A549 (cell line): ENCODE measurements around the gene CCR2. TPM values are rescaled to one million over a fixed set of nuclear protein-coding genes. Genes with fewer than 3 reads are reported as not detected.

Source experiments
- ATAC-seq, 2 experiments: fragments of 200-7000 bp in 1 of 2; fragments of >200 bp in 1 of 2; cut with Nextera tagmentation in 1 of 2; cut with Tn5 transposase in 1 of 2; 3 replicates each; pipeline versions ENCODE4 v1.8.0 to v1.9.1; 2018 to 2020; ENCODE audit warnings: mild to moderate bottlenecking in 1 of 2, moderate library complexity in 1 of 2
- CTCF ChIA-PET: fragments of 300-600 bp; sonication (Branson Sonifier 250); formaldehyde crosslinking; extraction: SDS; loops from one replicate; lab custom pipeline; 2021; ENCODE audit warnings: antibody characterized with exemption, inconsistent platforms; lab: Yijun Ruan, JAX
- POLR2A ChIA-PET: fragments of 350-600 bp; formaldehyde crosslinking; extraction: SDS; loops from one replicate; lab custom pipeline; 2021; ENCODE audit warnings: antibody characterized with exemption, inconsistent platforms; lab: Yijun Ruan, JAX
- DNase-seq, 2 experiments: peaks; one replicate each; pipeline versions ENCODE4 v3.0.0 to v3.0.0-alpha.2; 2011 to 2016; ENCODE audit warnings: low read depth in 1 of 2, low spot score in 1 of 2
- FAIRE-seq: peaks from 2 replicates; lab custom pipeline; 2011; peaks lifted over from hg19 to GRCh38; lab: Jason Lieb, UNC
- H3K27ac ChIP-seq, 2 experiments: fragments of >200 bp; sonication (Bioruptor Twin); formaldehyde crosslinking; 3 replicates each; pipeline ENCODE4 v1.5.1; 2016 to 2017
- H3K4me1 ChIP-seq: fragments of >200 bp; sonication (Bioruptor Twin); formaldehyde crosslinking; 3 replicates; pipeline ENCODE4 v1.6.1; 2016
- H3K4me2 ChIP-seq: fragments of >200 bp; sonication (Bioruptor Twin); formaldehyde crosslinking; 3 replicates; pipeline ENCODE4 v1.6.1; 2016
- H3K4me3 ChIP-seq: fragments of >200 bp; sonication (Bioruptor Twin); formaldehyde crosslinking; 3 replicates; pipeline ENCODE4 v1.5.1; 2016
- H3K9me3 ChIP-seq: fragments of >200 bp; sonication (Bioruptor Twin); formaldehyde crosslinking; 3 replicates; pipeline ENCODE4 v1.6.1; 2016
- ATOH8 ChIP-seq: fragments of 250-450 bp; sonication (Bioruptor Pico); IDR thresholded peaks from 2 replicates; pipeline ENCODE4 v1.5.0; 2020; ENCODE audit warnings: low read depth, mild to moderate bottlenecking, moderate library complexity
- BCL3 ChIP-seq: fragments of >200 bp; sonication (Bioruptor Twin); formaldehyde crosslinking; IDR thresholded peaks from 3 replicates; pipeline ENCODE4 v1.6.1; 2016
- CBX2 ChIP-seq: fragments of 200-600 bp; sonication (generic); IDR thresholded peaks from 2 replicates; pipeline ENCODE4 v1.6.1; 2016; ENCODE audit warnings: low read depth, mild to moderate bottlenecking, borderline replicate concordance
- CEBPB ChIP-seq, 2 experiments: fragments of >200 bp in 1 of 2; sonication (Bioruptor Twin) in 1 of 2; formaldehyde crosslinking in 1 of 2; IDR thresholded peaks; 2 replicates each; pipeline ENCODE4 v1.6.1; 2012 to 2016
- CTCF ChIP-seq: fragments of >200 bp; sonication (Bioruptor Twin); formaldehyde crosslinking; IDR thresholded peaks from 3 replicates; pipeline ENCODE4 v1.5.1; 2016
- ELK1 ChIP-seq: fragments of 150-350 bp; IDR thresholded peaks from 2 replicates; pipeline ENCODE4 v1.6.1; 2014; ENCODE audit warnings: low read depth, mild to moderate bottlenecking, low read length
- HDAC2 ChIP-seq: fragments of 200-600 bp; sonication (generic); IDR thresholded peaks from 2 replicates; pipeline ENCODE4 v1.6.1; 2016
- HEYL ChIP-seq: fragments of 250-450 bp; sonication (Bioruptor Pico); IDR thresholded peaks from 2 replicates; pipeline ENCODE4 v1.8.0; 2021; ENCODE audit warnings: mild to moderate bottlenecking, moderate library complexity
- HMGXB4 ChIP-seq: fragments of 250-450 bp; sonication (Bioruptor Pico); IDR thresholded peaks from 2 replicates; pipeline ENCODE4 v1.5.0; 2021; ENCODE audit warnings: mild to moderate bottlenecking, moderate library complexity, borderline replicate concordance
- HOXA7 ChIP-seq: fragments of 250-450 bp; sonication (Bioruptor Pico); IDR thresholded peaks from 2 replicates; pipeline ENCODE4 v1.5.0; 2020; ENCODE audit warnings: mild to moderate bottlenecking, moderate library complexity
- JUNB ChIP-seq: fragments of >200 bp; sonication (Bioruptor Twin); formaldehyde crosslinking; IDR thresholded peaks from 2 replicates; pipeline ENCODE4 v1.6.1; 2016
- KDM1A ChIP-seq: fragments of 200-600 bp; sonication (generic); IDR thresholded peaks from 2 replicates; pipeline ENCODE4 v1.6.1; 2016; ENCODE audit warnings: low read depth, mild to moderate bottlenecking
- MAX ChIP-seq: IDR thresholded peaks from 2 replicates; pipeline ENCODE4 v1.6.1; 2012
- NFE2L2 ChIP-seq: fragments of 150-350 bp; conservative IDR thresholded peaks from 2 replicates; pipeline ENCODE4 v1.6.1; 2014; ENCODE audit warnings: low read length
- RCOR1 ChIP-seq: fragments of 150-350 bp; IDR thresholded peaks from 2 replicates; pipeline ENCODE4 v1.6.1; 2014; ENCODE audit warnings: antibody characterized with exemption, low read length, low read depth
- RNF2 ChIP-seq: fragments of 200-600 bp; sonication (generic); IDR thresholded peaks from 2 replicates; pipeline ENCODE4 v1.6.1; 2016; ENCODE audit warnings: low read depth, mild to moderate bottlenecking, antibody characterized with exemption, moderate library complexity, borderline replicate concordance
- TP53 ChIP-seq: fragments of 250-450 bp; sonication (Bioruptor Pico); IDR thresholded peaks from 2 replicates; pipeline ENCODE4 v1.5.0; 2021; ENCODE audit warnings: mild to moderate bottlenecking, moderate library complexity
- USF2 ChIP-seq: fragments of 450-650 bp; IDR thresholded peaks from 2 replicates; pipeline ENCODE4 v1.6.1; 2014; ENCODE audit warnings: antibody characterized with exemption
- WGBS: methylation state at CpG from one replicate; pipeline ENCODE4 v1.1.6; 2017; ENCODE audit errors: missing lambda C conversion rate; 5-methylcytosine and 5-hydroxymethylcytosine counted together
- polyA plus RNA-seq, 4 experiments: library from polyadenylated mRNA; depleted of rRNA in 3 of 4; stranded (reverse); fragments of >200 nt; fragmentation: RNase III in 1 of 4; extraction: RNeasy Plus Mini Kit Qiagen cat#74134 plus additional on column Dnase treatment in 1 of 4; gene quantifications; 2 replicates in 3 of 4; 3 replicates in 1 of 4; pipeline ENCODE4 v1.2.3, GENCODE V29; 2011 to 2017

Gene CCR2
- polyA plus RNA-seq, 2 of the 4 experiments (the other 2 are of a cell fraction): not detected

- no peak for TF ChIP-seq RCOR1
These were observed 26.7 kb downstream of the CCR2 start (continued) for GRCh38 chr3:46380471-46381221.

- 15% methylated on average over 3 of the region's 3 CpGs for WGBS
- Histone ChIP-seq H3K27ac (no peak overlapping the region), H3K4me1 (no peaks in the 10 kb centered on the region), H3K9me3 (no peaks in the 10 kb centered on the region), H3K4me3 (no peak overlapping the region), H3K4me2 (no peak overlapping the region)
- DNase-seq (no peak), ATAC-seq (no peak), FAIRE-seq (no peak)
- ChIA-PET CTCF (interaction anchor here (1.6 kb wide), 1 partner anchor 443 kb away, joined by 4 read pairs; no protein-coding TSS in a partner anchor), POLR2A (no interaction called here)
- TF ChIP-seq BCL3: no peak
- no peak for TF ChIP-seq USF2
- TF ChIP-seq KDM1A: no peak
- TF ChIP-seq JUNB: no peak
- no peak for TF ChIP-seq ELK1
- no peak for TF ChIP-seq TP53 (CRISPR knock-in tag)
- no peak for TF ChIP-seq HEYL (CRISPR knock-in tag)
- TF ChIP-seq MAX: no peak
- TF ChIP-seq CEBPB (IDR thresholded peaks at IDR 0.05): no peak
- TF ChIP-seq HMGXB4 (CRISPR knock-in tag): no peak
- TF ChIP-seq RNF2: no peak
These were observed 27.7 kb downstream of the CCR2 start for GRCh38 chr3:46381625-46382024.

GRCh38 chr3:46383211-46383950, 29.5 kb downstream of the CCR2 start:
- CTCF ChIA-PET: interaction anchor here (1.1 to 1.6 kb wide), 2 partner anchors 9 to 445 kb away, joined by 4 read pairs; no protein-coding TSS in a partner anchor
- TF ChIP-seq HDAC2 (no peak), HOXA7 (no peak), CTCF (no peak), NFE2L2 (no peak), CBX2 (no peak), ATOH8 (no peak)
- POLR2A ChIA-PET: no interaction called here
- no peak for DNase-seq
- WGBS: 47% methylated on average over 6 of the region's 6 CpGs
- ATAC-seq: no peak
- Histone ChIP-seq H3K27ac (no peak overlapping the region), H3K4me1 (no peaks in the 10 kb centered on the region), H3K4me3 (no peak overlapping the region), H3K4me2 (no peak overlapping the region), H3K9me3 (no peaks in the 10 kb centered on the region)
- FAIRE-seq: no peak
